Fibroblast of mammary gland (primary cell): ENCODE results near the gene DRAP1.

Experiments
- DNase-seq: peaks from one replicate; pipeline ENCODE4 v3.0.0-alpha.2; 2010; ENCODE audit warnings: low read depth
- H3K4me3 ChIP-seq: 2 replicates; pipeline ENCODE4 v1.5.1; 2011; ENCODE audit warnings: low read depth, mild to moderate bottlenecking, low read length, moderate library complexity; ENCODE audit not compliant: control insufficient read depth
- TF ChIP-seq, protein P1 (sequence below): conservative IDR thresholded peaks from 2 replicates; pipeline ENCODE4 v1.5.1; 2011; ENCODE audit warnings: low read depth, low read length, inconsistent platforms; ENCODE audit not compliant: control insufficient read depth, insufficient read depth

DRAP1 gene

DNA sequence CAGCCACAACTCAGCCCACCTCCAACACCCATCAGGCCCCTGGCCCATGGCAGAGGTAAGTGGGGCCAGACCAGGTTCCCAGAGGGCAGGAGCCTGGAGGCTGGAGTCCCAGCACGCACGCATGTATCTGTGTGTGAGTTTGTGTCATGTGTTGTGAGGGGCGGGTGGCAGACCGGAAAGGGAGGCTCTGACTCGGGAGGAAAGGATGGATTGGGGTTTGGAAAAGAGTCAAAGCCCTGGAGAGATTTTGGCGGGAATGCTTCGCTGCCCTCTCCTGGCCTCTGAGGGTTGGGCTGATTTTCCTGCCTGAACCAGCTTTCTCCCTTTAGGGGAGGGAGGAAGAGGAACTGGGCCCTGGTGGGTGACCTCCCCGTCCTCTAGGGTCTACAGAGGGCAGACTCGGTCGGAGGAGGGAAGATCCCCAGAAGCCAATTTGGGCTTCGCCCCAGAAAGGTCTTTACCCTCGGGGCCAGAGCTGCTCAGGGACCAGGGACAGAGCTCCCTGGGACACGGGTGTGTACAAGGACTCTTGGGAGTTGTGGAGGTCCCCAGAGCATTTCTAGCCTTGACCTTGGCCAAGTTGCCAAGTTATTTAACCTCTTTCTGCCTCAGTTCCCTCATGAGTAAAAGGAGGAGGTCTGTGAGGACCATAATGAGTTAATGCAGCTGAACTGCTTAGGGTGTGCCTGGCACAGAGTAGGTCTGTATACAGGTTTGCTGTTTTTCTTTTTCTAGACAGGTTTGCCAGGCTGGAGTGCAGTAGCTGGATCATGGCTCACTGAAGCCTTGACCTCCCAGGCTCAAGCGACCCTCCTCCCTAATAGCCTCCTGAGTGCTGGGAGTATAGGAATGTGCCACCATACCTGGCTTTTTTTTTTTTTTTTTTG is 7.3 kb upstream of the DRAP1 start:
- TF ChIP-seq, protein P1, sequence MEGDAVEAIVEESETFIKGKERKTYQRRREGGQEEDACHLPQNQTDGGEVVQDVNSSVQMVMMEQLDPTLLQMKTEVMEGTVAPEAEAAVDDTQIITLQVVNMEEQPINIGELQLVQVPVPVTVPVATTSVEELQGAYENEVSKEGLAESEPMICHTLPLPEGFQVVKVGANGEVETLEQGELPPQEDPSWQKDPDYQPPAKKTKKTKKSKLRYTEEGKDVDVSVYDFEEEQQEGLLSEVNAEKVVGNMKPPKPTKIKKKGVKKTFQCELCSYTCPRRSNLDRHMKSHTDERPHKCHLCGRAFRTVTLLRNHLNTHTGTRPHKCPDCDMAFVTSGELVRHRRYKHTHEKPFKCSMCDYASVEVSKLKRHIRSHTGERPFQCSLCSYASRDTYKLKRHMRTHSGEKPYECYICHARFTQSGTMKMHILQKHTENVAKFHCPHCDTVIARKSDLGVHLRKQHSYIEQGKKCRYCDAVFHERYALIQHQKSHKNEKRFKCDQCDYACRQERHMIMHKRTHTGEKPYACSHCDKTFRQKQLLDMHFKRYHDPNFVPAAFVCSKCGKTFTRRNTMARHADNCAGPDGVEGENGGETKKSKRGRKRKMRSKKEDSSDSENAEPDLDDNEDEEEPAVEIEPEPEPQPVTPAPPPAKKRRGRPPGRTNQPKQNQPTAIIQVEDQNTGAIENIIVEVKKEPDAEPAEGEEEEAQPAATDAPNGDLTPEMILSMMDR = peak; percentile 38
- no peak overlapping the region for H3K4me3 ChIP-seq
- peak; percentile 91 for DNase-seq

DNA sequence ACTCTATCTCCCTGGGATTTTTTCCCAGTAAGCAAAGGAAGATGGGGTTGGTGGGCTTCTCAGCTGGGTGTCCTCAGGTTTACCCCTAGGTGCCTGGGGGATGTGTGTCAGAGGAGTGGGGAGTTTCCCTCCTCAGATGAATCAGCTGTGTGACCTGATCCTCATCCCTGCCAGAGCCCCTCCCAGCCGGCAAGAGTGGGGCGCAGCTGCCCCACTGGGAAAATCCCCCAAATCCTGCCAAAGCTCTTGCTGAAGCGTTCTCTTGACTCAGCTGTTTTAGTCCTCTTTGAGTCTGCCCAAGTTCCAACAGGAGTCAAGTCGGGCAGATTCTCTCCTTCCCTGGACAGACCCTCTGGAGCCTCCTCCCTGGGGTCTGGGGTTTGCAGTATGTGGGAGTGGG is 6.4 kb upstream of the DRAP1 start:
- H3K4me3 ChIP-seq = no peak overlapping the region
- peak; percentile 83 for DNase-seq

DNA sequence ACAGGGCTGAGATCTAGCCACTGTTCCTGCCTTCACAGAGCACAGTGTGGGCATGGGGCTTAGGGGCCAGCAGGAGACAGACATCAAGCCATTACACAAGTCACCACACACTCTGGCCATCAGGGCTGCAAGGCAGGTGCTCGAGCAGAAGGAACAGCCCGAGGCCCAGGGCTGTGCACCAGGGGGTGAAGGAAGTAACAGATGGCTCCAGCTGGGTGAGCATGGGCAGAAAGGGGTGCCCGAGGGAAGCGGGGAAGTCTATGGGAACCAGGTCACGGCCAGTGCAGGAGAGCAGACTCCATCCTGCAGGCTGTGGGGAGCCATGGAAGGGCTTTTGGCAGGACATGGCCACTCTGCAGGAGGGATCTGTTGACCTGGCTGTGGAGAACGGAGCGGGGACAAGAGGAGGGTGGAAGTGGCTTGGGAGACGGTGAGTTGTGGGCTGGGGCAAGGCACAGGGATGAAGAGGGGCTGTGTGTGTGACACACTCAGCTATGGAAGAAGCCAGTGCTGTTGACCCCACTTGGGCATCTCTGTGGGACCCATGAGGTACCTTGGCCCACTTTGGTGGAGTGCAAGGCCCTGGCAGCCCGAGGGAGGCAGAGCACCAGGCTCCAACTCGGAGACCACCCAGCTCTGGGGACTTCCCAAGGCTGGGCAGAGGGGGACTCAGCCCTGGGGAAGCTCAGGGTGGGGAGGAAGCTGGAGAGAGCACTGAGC is 4.0 kb upstream of the DRAP1 start:
- H3K4me3 ChIP-seq = peak overlapping the region; percentile 17
- no peak for DNase-seq
- TF ChIP-seq, protein P1 = no peak

More for the DNA sequence above, 6.4 kb upstream of the DRAP1 start:
- TF ChIP-seq, protein P1 = no peak

DNA sequence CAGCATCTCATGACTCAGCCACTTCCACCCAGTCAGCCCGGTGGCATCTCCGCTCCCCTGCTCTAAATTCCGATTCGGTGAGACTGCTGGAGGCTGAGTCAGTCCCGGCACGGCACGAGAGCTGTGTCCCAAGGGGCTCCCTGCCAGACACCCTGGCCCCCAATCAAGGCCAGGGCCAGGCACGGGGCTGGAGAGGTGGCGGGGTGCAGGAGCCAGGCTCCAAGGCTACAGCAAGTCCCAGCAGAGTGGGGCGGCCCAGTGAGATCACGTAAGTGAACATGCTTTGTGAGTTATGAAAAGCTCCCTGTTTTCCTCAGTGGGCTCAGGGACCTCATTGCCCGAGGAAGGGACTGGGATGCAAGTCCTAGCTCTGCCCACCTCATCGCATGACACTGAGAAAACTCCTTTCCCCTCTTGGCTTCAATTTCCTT is 3.4 kb upstream of the DRAP1 start:
- H3K4me3 ChIP-seq = peak overlapping the region; percentile 85
- peak; percentile 98 for DNase-seq
- TF ChIP-seq, protein P1 = no peak

DNA sequence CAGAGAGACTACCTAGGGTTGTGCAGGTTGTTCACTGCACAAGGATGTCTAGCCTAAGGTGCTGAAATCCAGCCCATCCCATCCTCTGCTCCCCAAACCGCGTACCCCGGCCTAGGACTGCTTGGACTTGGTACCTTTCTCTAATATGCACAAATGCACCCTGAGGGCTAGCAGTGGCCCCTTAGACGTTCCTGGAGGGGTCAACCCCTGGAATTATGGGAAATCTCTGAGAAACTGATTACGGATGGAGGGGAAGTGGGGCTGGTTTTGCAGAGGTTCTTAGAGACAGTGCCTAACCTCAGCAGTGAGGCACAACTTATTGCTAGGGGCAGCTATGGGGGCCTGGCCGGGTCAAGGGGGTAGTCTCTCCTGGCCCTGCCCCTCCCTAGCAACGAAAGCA is 2.8 kb upstream of the DRAP1 start:
- DNase-seq = no peak
- peak overlapping the region; percentile 85 for H3K4me3 ChIP-seq
- TF ChIP-seq, protein P1 = no peak

DNA sequence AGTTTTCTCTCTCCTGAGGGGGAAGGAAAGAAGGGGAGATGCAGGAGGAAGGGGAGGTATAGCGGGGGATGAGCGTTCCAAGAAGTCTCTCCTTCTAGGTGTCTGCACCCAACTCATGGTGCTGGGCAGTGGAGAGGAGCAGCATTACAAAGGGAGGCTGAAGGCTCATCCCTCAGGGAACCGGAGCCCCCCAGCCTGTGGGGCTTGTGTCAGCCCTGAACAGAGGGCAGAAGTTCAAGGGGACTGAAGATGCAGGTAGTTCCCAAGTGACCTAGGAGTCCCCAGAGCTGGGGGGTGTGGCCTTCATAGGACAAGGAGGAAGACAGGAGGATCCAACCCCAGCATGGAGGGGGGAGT is 2.2 kb upstream of the DRAP1 start:
- peak overlapping the region; percentile 85 for H3K4me3 ChIP-seq
- TF ChIP-seq, protein P1 = no peak
- DNase-seq = no peak
